HUDEP-2 (cell line): Measurements from ENCODE around the gene CDC42EP3.
A peak's percentile ranks its signal among the peaks of the same experiment; 100 is the strongest.

Experiments used
- DNase-seq, 76 experiments: peaks; one replicate each; lab custom pipeline; 2025; ENCODE audit not compliant: unreplicated experiment in 76 of 76; lab: John Stamatoyannopoulos, UW

CDC42EP3 gene, protein sequence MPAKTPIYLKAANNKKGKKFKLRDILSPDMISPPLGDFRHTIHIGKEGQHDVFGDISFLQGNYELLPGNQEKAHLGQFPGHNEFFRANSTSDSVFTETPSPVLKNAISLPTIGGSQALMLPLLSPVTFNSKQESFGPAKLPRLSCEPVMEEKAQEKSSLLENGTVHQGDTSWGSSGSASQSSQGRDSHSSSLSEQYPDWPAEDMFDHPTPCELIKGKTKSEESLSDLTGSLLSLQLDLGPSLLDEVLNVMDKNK

DNA sequence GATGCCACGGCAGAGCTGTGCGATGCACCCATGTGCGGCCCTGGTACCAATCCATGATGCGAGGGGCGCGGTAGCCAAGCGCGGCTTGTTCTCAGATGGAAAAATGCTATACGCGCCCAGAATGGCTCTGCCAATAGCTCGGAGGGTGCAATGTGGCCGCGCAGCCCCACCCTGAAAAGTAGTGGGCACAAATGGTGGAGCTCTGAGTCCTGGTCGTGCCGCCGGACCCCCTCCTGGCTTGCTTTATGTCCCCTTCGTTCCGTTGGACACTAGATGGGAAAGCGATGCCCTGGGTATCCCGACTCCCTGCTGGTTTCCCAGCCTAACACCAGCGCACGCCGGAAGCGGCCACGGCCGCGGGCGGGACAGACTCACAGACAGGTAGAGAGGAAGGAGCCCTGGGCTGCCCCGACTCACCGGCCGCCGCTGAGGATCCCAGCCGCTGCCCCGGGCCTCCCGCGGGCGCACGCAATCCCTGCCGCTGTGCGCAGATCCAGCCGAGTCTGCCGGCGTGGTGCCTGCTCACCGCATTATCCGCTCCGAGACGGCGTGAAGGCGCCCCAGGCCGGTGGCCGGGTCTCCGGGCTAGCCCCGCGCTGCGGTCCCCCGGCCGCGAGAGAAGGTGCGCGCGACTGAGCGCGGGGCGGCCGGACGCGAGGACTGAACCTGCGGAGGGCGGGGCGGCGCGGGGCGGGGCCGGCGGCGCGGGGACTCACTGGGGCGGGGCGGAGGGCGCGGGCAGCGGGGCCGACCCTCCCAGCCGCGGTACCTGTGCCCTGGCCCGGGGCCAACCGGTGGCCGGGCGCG, at the start of gene CDC42EP3:
Gene CDC42EP3 (minus strand): TSS at position 634 of the 807 bp plus-strand sequence. CDS start 25,055 bp downstream, outside the sequence.
- peak in 4 of 76 experiments; percentile 4 to 15 (median 6) for DNase-seq

DNA sequence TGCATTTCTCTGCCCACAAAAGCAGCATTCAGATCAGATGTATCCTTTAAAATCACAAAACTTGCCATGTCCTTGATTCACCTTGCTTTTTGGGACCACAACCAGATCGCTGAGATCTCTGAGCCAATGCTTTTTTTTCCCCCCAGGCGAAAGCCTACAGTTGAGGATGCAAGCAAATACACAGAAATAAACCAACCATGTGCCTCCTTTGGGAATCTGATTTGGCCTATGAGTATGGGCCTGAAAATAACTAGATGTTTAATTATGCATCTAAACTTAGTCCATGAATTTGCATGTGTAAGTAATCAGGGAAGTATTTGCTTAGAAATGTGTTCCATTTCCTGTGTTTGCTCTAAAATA, 49.7 kb upstream of the CDC42EP3 start:
- no peak for DNase-seq

DNA sequence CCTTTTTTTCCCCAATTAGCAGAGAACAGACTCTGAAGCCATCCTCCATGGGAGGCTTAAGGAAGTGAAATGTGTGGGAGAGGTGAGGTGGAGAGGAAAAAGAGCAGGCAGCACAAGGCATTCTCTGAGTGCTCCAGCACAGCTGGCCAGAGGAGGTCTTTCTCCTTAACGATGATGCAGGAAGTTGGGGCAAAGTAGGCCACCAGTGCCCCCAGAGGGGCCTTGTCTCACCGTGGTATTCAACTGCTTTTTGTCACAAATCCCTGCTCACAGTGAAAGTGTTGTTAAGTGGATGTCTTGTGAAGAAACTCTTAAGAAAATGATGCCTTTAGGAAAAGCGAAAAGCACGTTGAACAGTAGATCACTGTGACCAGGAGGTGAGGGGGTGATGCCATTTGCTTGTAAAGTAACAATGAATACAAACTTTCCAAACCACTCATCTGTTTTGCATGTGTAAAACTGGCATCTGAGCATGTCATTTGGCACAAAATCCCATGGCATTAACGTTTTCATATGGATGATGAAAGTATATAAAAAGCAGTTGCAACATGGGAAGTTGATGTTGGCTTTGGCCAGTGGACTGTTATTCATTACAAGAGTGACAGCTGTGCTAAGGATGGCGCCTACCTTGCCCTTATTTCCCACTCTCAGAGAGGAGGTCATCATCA, 49.2 kb upstream of the CDC42EP3 start:
- DNase-seq = no peak

DNA sequence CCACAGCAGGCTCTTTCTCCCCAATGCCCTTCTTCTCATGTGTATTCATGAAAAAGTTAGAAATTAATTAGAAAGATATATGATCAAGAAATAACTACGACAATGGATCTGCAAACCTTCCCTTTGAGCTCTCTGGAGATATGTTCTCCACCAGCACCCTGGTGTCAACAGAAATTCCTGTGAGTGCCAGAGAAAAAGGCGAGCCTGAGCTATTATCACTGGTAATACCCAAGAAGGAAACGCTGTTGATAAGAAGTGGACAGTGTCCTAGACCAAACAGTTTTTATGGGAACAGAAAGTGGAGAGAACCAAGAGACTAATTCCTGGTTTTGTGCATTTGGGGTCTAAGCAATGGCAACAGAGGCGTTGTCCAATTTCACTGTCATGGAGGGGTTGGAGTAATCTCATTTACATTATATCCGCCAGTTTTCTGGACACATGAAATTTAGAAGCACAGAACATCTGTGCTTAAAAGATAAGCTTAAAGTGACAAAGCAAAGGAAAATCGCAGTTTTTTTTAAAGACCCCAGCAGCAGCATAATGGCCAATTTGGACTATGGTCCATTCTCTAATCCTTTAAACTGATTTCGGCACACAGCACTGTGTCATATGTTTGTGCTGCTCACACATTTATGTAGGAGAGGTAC, 47.2 kb upstream of the CDC42EP3 start:
- no peak for DNase-seq

DNA sequence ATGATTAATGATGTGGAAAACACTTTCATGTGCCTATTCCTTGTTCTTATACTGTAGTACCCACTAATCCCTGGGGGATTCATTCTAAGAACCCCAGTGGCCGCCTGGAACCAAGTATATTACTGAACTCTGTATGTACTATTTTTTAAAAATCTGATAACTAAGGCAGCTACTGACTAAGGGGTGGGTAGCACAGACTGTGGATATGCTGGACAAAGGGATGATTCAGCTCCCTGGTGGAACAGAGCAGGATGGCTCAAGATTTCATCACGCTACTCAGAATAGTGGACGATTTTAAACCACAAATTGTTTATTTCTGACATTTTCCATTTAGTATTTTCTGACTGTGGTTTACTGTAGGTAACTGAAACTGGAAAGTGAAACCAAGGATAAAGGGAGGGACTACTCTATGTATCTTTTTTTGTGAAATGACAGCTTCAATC, 41.8 kb upstream of the CDC42EP3 start:
- DNase-seq = no peak

DNA sequence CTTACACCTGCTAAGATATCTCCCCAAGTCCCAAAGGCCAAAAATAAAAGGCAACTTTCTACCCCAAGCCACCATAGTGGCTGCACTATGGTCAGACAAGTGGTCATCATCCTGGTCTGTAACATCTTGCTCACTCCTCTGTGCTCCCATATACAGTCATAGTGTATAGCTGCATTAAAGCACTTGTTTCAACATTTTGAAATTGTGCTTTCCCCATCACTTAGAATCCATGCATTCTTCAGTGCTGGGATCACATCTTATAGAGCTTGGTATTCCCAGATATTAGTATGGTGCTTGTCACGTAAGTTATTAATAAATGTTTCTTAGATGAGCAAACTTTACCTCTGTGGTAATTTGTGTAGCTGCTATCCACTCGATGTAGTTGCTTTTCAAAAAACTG, 40.4 kb upstream of the CDC42EP3 start:
- no peak for DNase-seq

DNA sequence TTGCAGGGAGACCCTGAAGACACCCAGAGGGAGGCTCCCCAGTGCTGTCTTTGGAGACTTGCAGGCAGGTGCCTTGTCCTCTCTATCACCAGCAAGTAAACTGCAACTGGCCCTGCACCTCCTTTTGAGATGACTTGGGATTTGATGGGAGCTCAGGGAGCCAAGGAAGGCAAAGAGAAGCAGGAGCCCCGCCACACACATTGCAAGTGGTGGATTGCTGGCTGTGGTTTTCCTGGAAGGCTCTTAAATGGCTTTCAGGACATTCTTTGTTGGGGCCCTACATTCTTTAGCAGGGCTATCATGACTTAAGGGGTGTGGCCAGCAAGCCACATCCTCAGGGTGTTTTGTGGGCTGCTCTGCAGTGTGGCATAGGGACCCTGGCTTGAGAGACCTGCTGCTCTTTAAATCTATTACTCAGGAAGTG, 39.9 kb upstream of the CDC42EP3 start:
- peak in 1 of 76 experiments; percentile 1 for DNase-seq

DNA sequence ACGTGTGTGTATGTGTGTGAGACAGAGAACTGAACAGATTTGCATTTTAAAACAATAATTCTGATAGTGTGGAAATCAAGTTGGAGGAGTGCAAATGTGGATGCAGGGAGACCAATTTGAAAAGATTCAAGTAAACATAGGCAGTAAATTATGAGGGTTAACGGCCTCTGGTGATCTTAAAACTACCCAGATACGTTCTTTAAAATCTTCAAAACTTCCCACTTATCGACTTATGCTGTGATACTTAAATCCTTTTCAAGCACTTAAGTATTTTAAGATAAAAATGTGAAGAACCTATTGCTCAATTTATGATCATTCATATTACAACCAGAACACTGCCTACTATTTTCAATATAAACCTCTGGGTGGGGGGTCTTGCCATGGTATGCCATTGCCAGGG, 37.7 kb upstream of the CDC42EP3 start:
- no peak for DNase-seq

DNA sequence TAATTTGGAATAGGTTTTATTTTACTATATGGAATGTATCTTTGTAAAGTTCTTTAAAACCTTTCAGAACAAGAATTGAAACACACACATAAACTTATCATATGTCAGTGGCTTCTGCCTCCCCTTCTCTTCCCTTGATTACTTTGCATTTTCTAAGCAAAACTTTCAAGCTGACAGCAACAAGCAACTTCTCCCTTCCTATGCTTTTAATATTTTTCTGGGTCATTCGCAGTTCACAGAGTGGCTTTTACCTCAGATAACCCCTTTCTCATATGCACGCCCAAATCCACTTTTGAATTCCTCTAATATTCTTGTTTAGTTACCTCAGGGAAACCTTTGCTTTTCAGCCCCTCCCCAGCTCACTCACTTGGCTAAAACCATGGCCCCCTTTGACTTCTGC, 36.7 kb upstream of the CDC42EP3 start:
- no peak for DNase-seq

DNA sequence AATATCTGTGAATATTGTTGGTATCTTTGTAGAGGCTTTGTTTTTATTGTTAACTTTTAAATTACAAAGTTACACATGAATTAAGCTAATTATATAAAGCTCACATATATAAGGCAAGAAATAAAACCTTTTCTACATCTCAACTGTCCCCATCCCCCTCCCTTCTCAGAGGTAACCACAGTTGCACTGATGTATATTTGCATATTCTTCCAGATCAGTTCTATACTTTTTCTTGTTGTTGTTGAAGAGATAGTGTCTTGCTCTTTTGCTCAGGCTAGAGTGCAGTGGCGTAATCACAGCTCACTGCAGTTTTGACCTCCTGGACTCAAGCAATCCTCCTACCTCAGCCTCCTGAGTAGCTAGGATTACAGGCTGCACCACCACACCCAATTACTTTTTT, 36.0 kb upstream of the CDC42EP3 start:
- no peak for DNase-seq

DNA sequence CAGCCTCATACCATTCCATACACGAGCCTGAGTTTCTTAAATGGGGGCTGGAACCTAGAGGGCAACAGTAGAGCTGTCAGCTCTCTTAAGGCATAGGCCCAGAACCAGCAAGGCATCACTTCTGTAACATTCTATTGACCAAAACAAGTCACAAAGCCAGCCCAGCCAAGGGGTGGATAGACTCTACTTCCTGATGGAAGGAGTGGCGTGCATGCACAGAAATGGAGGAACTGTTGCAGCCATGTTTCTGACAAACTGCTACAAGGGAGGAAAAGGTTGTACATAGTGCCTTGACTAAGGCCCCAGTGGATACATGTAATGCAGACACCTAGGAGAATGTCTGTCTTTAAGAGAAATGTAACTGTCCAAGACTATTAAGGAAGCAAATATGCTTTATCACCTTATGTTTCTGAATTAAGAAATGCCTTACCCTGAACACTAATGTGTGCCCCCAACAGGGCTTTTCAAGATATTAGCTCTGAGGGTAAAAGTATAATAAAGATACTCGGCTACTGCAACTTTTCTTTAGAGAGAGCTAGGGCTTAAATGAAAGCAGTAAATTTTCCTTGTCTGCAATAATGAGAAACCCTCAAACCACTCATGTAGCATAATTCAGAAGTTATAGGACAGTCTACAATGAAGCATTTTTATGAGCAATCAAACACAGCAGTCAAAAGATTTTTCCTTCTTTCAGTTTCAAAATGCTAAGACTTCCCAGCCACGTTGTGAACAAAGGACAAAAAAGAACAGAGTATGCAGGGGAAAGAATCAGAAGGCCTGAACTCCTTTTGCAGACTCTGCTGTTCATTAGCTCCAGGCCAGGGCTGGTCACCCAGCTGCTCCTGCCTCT, 35.1 kb upstream of the CDC42EP3 start:
- DNase-seq = no peak

DNA sequence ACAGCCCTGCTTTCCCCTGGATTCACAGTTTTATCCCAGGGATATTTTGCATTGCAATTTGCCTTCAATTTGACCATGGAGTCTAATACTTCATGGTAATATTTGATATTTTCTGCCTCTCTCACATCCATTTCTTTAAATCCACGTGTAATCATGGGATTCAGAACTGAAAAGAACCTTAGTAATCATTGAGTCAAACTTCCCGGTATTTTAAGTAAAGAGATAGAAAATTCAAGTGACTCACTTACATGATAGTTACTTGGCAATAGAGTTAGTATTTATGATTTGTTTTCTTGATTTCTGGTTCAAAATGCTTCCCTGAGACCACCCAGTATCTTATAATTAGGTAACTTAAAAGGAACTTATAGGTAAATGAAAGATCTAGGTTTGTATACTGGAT, 33.7 kb upstream of the CDC42EP3 start:
- no peak for DNase-seq

DNA sequence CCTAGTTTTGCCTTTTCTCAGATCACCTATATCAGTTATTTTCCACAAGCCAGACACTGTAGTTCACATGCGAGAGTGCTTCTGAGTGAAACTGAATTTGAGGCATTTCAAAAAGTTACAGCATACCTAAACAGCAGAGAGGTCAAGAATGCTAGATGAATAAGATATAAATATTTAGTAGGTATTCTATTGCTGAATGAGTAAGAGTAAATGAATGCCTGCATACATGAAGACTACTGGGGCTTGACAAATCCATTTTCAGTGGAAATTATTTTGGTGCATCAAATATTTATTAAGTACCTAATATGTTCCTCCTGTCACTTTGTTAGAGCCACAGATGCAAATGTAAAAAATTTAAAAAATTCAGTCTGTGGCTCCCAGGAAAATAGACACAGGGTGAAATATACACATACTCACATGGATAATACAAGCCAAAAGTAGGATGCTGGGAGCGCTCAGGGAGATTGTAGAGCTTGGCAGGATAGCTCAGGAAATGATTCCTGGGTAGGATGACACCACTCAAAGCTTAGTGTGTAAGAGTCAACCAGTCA, 27.6 kb upstream of the CDC42EP3 start:
- no peak for DNase-seq

DNA sequence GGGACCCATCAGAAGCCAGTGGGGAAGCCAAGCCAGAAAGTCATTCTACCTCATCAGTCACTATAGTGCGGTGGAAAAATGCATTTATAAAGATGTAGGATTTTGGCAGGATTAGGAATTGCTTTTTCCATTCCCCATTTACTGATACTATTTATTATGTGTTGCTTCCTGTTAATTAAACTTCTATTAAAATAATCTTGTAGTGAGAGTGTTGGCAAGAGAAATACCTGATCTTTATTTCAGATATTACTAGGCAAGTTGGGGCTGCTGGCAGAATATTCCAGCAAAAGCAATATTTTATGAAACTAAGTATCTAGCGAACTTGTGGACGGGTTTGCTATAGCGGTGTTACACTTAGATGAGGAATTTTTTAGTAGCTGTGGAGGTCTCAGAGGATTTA, 23.9 kb upstream of the CDC42EP3 start:
- no peak for DNase-seq

DNA sequence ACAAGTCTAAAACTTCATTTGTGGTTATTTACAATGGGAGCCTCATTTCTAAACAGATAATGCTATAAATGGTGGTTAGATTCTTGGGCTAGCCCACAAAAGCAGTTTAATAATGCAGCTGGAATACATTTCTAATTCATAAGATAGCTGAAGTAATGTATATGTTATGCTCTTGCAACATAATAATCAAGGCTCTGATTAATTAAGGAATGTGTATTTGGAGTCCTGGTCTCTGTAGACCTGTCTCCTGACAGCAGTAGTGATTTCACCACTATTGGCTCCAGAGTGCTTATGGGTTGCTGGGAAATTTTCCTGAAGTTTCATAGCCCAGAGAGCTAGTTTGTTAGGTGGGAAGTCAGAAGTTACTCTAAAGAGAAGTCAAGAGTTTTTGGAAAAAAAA, 21.3 kb upstream of the CDC42EP3 start:
- no peak for DNase-seq

DNA sequence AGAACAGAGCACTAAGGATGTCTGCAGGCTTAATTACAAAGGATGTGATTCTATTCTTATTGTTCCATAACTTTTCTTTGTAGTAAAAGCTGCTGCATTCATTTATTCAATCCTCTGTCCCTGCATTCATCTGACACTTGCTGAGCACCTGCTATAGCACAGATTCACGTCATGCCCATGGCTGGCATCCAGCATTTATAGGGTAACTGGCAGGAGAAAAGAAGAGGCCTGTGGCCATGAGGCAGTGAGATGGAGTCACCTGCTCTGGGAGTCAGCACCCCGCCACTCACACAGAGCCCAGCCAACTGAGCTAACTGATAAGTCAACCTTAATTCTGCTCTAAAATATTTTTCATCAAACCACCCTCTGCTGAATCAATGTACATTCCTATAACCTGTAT, 18.3 kb upstream of the CDC42EP3 start:
- DNase-seq = no peak

DNA sequence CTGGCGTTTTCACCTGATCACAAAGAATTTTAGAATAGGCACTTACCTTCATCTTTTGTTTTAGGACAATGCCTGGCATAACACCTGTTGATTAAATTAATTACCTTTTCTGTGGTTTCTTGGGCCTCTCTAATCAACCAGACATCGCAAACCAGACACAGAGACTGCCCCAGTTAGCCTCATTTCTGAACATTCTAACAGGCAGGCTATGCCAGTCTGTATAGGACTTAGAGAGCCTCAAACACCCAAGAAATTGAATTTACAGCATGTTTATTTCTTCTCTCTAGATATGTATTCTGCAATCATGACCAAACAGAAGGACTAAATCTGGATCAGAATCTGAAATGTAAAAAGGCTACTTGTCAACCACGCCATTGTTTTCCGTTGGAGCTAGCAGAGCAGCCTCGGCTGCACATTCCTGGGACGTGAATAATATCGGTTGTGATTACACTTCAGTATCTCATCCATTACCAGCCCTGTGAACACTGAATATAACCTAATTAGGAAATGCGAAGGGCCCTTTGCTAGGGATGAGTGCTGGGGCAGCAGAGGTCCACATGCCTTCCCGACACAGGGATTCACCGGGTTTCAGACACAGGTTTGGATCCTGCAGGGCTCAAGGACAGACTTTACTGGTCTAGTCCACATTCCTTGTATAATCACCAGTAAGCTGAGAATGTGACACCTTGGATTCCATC, 17.5 kb upstream of the CDC42EP3 start:
- DNase-seq = no peak

DNA sequence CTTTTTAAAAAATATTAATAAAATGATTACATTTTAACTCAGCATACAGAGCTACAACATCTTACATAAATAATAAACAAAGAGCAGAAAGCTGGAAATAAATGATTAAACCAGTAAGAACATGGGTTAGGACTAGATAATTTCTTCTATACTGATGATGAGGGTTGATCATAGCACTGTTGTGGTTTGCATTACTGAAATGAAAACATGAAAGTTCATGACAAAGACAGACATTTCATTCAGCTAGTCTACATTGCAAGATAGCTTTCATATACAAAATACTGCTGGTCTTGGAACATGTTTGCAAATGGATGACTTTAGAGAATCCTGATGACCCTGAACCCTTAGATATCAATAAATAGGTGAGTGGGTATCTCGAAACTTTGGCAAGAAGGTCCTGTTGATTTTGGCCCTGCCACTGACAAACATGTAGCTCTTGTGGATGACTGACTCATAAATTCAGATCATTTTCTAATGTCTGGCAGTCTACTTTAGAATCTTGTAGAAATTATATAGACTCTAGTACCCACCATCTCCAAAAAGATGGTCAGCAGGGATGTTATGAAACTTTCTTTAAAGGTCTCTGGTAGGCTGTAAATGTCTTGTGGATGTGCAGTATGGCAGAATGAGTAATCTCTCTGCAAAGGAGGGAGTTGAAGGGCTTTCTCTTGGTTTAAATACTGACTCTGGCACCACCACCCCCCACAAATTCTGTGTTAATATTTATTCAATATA, 15.5 kb upstream of the CDC42EP3 start:
- no peak for DNase-seq

DNA sequence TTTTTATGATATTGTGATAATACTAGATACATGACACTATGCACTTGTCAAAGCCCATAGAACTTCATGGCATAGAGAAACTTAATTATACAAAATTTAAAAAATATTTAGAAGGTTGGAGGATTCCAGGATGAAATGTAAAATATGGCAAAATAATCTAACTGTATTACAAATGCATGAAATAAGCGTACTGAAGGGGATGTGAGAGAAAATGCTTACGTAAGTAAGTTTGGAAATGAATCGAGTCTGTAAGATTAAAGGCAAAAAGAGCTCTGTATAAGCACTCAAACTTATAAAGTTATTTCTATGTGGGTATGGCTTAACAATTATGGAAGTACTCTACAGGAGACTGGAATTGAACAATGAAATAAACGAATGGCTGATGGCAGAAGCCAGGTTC, 13.4 kb upstream of the CDC42EP3 start:
- no peak for DNase-seq
